ENCODE measurements around the gene XPO1. TPM values are rescaled to one million over a fixed set of nuclear protein-coding genes. Genes with fewer than 3 reads are reported as not detected.

Gene XPO1
- total and polyA plus RNA-seq, 2 experiments from 2014 or later, result 115 to 485 TPM

GRCh38 chr2:61554604-61555003 is 16.4 kb upstream of the XPO1 start:
- no peaks in the 10 kb centered on the region; the same call in 2 of the 3 replicates for H3K36me3 Mint-ChIP-seq (ENCODE audit: low read depth)
- TF ChIP-seq NANOG (IDR thresholded peaks at IDR 0.05; ENCODE audit: borderline replicate concordance) (no peak), ZNF114 (CRISPR knock-in tag; IDR thresholded peaks at IDR 0.05) (no peak), EZH2phosphoT487 (IDR thresholded peaks at IDR 0.05; ENCODE audit: unreplicated experiment) (no peak), EZH2 (IDR thresholded peaks at IDR 0.05; ENCODE audit: low read depth, unreplicated experiment) (no peak), REST (IDR thresholded peaks at IDR 0.05; ENCODE audit: unreplicated experiment) (no peak), ZNF331 (CRISPR knock-in tag; IDR thresholded peaks at IDR 0.05; ENCODE audit: low read depth) (no peak), JUNB (IDR thresholded peaks at IDR 0.05; ENCODE audit: unreplicated experiment) (no peak), CREB1 (CRISPR knock-in tag; IDR thresholded peaks at IDR 0.05; ENCODE audit: low read depth) (no peak), POLR2AphosphoS5 (IDR thresholded peaks at IDR 0.05; ENCODE audit: low read depth) (no peak)
- TF ChIP-seq, protein P1, sequence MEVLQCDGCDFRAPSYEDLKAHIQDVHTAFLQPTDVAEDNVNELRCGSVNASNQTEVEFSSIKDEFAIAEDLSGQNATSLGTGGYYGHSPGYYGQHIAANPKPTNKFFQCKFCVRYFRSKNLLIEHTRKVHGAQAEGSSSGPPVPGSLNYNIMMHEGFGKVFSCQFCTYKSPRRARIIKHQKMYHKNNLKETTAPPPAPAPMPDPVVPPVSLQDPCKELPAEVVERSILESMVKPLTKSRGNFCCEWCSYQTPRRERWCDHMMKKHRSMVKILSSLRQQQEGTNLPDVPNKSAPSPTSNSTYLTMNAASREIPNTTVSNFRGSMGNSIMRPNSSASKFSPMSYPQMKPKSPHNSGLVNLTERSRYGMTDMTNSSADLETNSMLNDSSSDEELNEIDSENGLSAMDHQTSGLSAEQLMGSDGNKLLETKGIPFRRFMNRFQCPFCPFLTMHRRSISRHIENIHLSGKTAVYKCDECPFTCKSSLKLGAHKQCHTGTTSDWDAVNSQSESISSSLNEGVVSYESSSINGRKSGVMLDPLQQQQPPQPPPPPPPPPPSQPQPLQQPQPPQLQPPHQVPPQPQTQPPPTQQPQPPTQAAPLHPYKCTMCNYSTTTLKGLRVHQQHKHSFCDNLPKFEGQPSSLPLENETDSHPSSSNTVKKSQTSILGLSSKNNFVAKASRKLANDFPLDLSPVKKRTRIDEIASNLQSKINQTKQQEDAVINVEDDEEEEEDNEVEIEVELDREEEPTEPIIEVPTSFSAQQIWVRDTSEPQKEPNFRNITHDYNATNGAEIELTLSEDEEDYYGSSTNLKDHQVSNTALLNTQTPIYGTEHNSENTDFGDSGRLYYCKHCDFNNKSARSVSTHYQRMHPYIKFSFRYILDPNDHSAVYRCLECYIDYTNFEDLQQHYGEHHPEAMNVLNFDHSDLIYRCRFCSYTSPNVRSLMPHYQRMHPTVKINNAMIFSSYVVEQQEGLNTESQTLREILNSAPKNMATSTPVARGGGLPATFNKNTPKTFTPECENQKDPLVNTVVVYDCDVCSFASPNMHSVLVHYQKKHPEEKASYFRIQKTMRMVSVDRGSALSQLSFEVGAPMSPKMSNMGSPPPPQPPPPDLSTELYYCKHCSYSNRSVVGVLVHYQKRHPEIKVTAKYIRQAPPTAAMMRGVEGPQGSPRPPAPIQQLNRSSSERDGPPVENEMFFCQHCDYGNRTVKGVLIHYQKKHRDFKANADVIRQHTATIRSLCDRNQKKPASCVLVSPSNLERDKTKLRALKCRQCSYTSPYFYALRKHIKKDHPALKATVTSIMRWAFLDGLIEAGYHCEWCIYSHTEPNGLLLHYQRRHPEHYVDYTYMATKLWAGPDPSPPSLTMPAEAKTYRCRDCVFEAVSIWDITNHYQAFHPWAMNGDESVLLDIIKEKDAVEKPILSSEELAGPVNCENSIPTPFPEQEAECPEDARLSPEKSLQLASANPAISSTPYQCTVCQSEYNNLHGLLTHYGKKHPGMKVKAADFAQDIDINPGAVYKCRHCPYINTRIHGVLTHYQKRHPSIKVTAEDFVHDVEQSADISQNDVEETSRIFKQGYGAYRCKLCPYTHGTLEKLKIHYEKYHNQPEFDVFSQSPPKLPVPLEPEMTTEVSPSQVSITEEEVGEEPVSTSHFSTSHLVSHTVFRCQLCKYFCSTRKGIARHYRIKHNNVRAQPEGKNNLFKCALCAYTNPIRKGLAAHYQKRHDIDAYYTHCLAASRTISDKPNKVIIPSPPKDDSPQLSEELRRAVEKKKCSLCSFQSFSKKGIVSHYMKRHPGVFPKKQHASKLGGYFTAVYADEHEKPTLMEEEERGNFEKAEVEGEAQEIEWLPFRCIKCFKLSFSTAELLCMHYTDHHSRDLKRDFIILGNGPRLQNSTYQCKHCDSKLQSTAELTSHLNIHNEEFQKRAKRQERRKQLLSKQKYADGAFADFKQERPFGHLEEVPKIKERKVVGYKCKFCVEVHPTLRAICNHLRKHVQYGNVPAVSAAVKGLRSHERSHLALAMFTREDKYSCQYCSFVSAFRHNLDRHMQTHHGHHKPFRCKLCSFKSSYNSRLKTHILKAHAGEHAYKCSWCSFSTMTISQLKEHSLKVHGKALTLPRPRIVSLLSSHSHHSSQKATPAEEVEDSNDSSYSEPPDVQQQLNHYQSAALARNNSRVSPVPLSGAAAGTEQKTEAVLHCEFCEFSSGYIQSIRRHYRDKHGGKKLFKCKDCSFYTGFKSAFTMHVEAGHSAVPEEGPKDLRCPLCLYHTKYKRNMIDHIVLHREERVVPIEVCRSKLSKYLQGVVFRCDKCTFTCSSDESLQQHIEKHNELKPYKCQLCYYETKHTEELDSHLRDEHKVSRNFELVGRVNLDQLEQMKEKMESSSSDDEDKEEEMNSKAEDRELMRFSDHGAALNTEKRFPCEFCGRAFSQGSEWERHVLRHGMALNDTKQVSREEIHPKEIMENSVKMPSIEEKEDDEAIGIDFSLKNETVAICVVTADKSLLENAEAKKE (CRISPR knock-in tag; IDR thresholded peaks at IDR 0.05), result no peak
- TF ChIP-seq, protein P2, sequence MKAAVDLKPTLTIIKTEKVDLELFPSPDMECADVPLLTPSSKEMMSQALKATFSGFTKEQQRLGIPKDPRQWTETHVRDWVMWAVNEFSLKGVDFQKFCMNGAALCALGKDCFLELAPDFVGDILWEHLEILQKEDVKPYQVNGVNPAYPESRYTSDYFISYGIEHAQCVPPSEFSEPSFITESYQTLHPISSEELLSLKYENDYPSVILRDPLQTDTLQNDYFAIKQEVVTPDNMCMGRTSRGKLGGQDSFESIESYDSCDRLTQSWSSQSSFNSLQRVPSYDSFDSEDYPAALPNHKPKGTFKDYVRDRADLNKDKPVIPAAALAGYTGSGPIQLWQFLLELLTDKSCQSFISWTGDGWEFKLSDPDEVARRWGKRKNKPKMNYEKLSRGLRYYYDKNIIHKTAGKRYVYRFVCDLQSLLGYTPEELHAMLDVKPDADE (IDR thresholded peaks at IDR 0.05), result no peak
- TF ChIP-seq, protein P3, sequence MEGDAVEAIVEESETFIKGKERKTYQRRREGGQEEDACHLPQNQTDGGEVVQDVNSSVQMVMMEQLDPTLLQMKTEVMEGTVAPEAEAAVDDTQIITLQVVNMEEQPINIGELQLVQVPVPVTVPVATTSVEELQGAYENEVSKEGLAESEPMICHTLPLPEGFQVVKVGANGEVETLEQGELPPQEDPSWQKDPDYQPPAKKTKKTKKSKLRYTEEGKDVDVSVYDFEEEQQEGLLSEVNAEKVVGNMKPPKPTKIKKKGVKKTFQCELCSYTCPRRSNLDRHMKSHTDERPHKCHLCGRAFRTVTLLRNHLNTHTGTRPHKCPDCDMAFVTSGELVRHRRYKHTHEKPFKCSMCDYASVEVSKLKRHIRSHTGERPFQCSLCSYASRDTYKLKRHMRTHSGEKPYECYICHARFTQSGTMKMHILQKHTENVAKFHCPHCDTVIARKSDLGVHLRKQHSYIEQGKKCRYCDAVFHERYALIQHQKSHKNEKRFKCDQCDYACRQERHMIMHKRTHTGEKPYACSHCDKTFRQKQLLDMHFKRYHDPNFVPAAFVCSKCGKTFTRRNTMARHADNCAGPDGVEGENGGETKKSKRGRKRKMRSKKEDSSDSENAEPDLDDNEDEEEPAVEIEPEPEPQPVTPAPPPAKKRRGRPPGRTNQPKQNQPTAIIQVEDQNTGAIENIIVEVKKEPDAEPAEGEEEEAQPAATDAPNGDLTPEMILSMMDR (conservative IDR thresholded peaks at IDR 0.05; ENCODE audit: low read depth in 2 of 2), result no peak
- H3F3A ChIP-seq (replicated peaks; ENCODE audit: low read depth), result no peaks in the 10 kb centered on the region; the same call in 1 of the 2 replicates
- peaks cover 6% of the 10 kb centered on the region for H3K27me3 Mint-ChIP-seq (ENCODE audit: insufficient read depth, low read depth, poor library complexity)
- H3K4me2 ChIP-seq, result no peak overlapping the region
- no peak overlapping the region for H3K4me3 Mint-ChIP-seq
- H2AFZ ChIP-seq, result peak overlapping the region; percentile 80
- no peaks in the 10 kb centered on the region for H4K20me1 ChIP-seq (replicated peaks; ENCODE audit: insufficient read depth)
- H3K79me2 ChIP-seq (replicated peaks; ENCODE audit: insufficient read depth), result no peaks in the 10 kb centered on the region
- no peaks in the 10 kb centered on the region for H3K36me3 ChIP-seq (ENCODE audit: insufficient read depth)
- DNase-seq (ENCODE audit: low spot score) (no peak), ATAC-seq (no peak)
- H3K4me1 ChIP-seq (ENCODE audit: insufficient read depth), result peaks cover 17% of the 10 kb centered on the region
- no peaks in the 10 kb centered on the region for H3K9me3 Mint-ChIP-seq
- no peaks in the 10 kb centered on the region for H3K27me3 ChIP-seq (ENCODE audit: insufficient read depth)
- no peak overlapping the region for H3K27ac ChIP-seq (ENCODE audit: low read depth)
- no peak overlapping the region for H3K4me3 ChIP-seq
- peaks cover 7% of the 10 kb centered on the region; the same call in 1 of the 2 replicates for H3K9me2 ChIP-seq (ENCODE audit: insufficient read depth)
- peaks cover 18% of the 10 kb centered on the region for H3K4me1 Mint-ChIP-seq
- H3K27ac Mint-ChIP-seq, result no peak overlapping the region

Data from GM23338 (cell line).